Breast epithelium (tissue), 4 donors: ENCODE measurements around the gene QSOX2. TPM values are rescaled to one million over a fixed set of nuclear protein-coding genes. Genes with fewer than 3 reads are reported as not detected.

Source experiments
- DNase-seq, 2 donors: peaks; one replicate each; pipeline ENCODE4 v3.0.0-alpha.2; 2019; ENCODE audit warnings: low spot score in 2 of 2
- H3K27ac ChIP-seq, 2 donors: fragments of 200-600 bp; sonication (generic) in 1 of 2; one replicate each; pipeline ENCODE4 v1.5.1; 2016 to 2019; ENCODE audit warnings: mild to moderate bottlenecking in 1 of 2
- H3K27me3 ChIP-seq, 2 donors: fragments of 200-600 bp; sonication (generic) in 1 of 2; one replicate each; pipeline versions ENCODE4 v1.5.1 to v1.6.0; 2017 to 2019; ENCODE audit warnings: control low read depth in 1 of 2, mild to moderate bottlenecking in 1 of 2
- H3K36me3 ChIP-seq: fragments of 200-600 bp; one replicate; pipeline ENCODE4 v1.5.1; 2019
- H3K4me1 ChIP-seq, 2 donors: fragments of 200-600 bp; sonication (generic); one replicate each; pipeline ENCODE4 v1.5.1; 2016 to 2019; ENCODE audit warnings: control low read depth in 1 of 2
- H3K4me3 ChIP-seq, 3 donors: fragments of 200-600 bp; sonication (generic); 1 replicate in 2 of 3; 2 replicates in 1 of 3; pipeline ENCODE4 v1.5.1; 2016 to 2019; ENCODE audit warnings: mild to moderate bottlenecking in 3 of 3, moderate library complexity in 2 of 3
- H3K9me3 ChIP-seq, 2 donors: fragments of 200-600 bp; sonication (generic) in 1 of 2; one replicate each; pipeline ENCODE4 v1.5.1; 2016 to 2019; ENCODE audit warnings: control low read depth in 1 of 2
- POLR2A ChIP-seq: fragments of 450-650 bp; IDR thresholded peaks from one replicate; pipeline ENCODE4 v1.6.1; 2016; ENCODE audit warnings: antibody characterized with exemption, mild to moderate bottlenecking, moderate library complexity
- POLR2AphosphoS5 ChIP-seq, 3 donors: sonication (generic); formaldehyde crosslinking; IDR thresholded peaks; one replicate each; pipeline ENCODE4 v1.6.1; 2017; ENCODE audit warnings: antibody characterized with exemption in 3 of 3
- intact Hi-C: fragments of 100-400 bp; cut with DNase I; formaldehyde crosslinking; loops from one replicate; pipeline ENCODE4 v1.15.1; 2023; ENCODE audit warnings: low total_unique reads
- total RNA-seq, 3 donors: library from RNA; depleted of rRNA; stranded (reverse); fragments of >200 nt; gene quantifications; one replicate each; pipeline ENCODE4 v1.1.0, GENCODE V29; 2016
- TF ChIP-seq, protein P1 (sequence below), 3 donors: fragments of 450-650 bp; IDR thresholded peaks; one replicate each; pipeline ENCODE4 v1.5.1; 2016 to 2017; ENCODE audit warnings: antibody characterized with exemption in 3 of 3, mild to moderate bottlenecking in 3 of 3, moderate library complexity in 3 of 3

Gene QSOX2
- total RNA-seq, 3 donors from 2014 or later, result 5.6 to 8.8 (median 6.2) TPM

DNA sequence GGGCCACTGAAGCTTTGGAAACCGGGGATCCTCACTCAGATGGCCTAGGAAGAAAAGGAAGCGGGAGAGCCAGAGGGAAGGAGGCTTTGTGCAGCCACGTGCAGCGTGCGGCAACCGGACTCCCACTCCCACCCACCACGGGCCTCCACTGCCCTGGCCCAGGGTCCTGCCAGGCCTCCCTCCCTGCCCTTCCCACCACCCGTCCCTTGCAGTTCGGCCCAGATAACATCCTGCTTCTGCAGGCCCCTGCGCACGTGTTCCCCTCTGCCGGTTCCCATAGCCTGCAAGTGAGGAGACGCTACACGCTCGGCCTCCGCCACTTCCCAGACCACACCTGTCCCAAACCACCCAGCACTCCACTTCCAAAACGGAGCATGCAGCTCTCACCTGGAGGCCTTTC lies 36.4 kb downstream of the QSOX2 start:
- no peak for TF ChIP-seq POLR2AphosphoS5 (IDR thresholded peaks at IDR 0.05)
- TF ChIP-seq POLR2A, result no peak
- TF ChIP-seq, protein P1, sequence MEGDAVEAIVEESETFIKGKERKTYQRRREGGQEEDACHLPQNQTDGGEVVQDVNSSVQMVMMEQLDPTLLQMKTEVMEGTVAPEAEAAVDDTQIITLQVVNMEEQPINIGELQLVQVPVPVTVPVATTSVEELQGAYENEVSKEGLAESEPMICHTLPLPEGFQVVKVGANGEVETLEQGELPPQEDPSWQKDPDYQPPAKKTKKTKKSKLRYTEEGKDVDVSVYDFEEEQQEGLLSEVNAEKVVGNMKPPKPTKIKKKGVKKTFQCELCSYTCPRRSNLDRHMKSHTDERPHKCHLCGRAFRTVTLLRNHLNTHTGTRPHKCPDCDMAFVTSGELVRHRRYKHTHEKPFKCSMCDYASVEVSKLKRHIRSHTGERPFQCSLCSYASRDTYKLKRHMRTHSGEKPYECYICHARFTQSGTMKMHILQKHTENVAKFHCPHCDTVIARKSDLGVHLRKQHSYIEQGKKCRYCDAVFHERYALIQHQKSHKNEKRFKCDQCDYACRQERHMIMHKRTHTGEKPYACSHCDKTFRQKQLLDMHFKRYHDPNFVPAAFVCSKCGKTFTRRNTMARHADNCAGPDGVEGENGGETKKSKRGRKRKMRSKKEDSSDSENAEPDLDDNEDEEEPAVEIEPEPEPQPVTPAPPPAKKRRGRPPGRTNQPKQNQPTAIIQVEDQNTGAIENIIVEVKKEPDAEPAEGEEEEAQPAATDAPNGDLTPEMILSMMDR (IDR thresholded peaks at IDR 0.05), result no peak

DNA sequence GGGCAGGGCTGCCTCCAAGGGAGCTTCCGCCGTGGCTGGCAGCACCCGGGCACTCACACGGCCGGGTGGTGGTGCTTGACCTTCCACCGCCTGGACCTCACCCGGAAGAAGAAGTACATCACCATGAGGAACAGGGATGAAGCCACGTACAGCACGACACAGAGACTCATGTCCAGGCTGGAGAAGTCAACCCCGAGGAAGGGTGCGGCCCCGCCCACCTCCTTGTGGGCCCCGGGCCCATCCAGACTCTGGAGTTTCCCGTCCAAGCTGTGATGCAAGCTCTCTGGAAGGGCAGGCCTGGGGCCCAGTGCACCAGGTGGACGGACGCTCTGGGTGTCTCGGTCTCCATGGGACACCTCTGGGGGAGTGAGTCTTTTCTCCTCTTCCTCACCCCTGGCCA lies 36.9 kb downstream of the QSOX2 start:
- intact Hi-C loops, result no loop called here
- DNase-seq, result no peak
- no peaks in the 10 kb centered on the region for H3K4me1 ChIP-seq
- H3K4me3 ChIP-seq, result no peak overlapping the region
- no peaks in the 10 kb centered on the region for H3K9me3 ChIP-seq
- H3K27ac ChIP-seq, result no peak overlapping the region
- no peak for TF ChIP-seq POLR2AphosphoS5 (IDR thresholded peaks at IDR 0.05)
- TF ChIP-seq, protein P1 (IDR thresholded peaks at IDR 0.05), result no peak
- TF ChIP-seq POLR2A, result no peak
- H3K36me3 ChIP-seq, result no peaks in the 10 kb centered on the region
- peaks cover 8 to 21% of the 10 kb centered on the region in 2 donors for H3K27me3 ChIP-seq

More for the DNA sequence above, 36.4 kb downstream of the QSOX2 start:
- DNase-seq, result no peak
- Histone ChIP-seq H3K27me3 (peaks cover 8 to 16% of the 10 kb centered on the region in 2 donors), H3K4me1 (no peaks in the 10 kb centered on the region), H3K36me3 (no peaks in the 10 kb centered on the region), H3K9me3 (no peaks in the 10 kb centered on the region), H3K27ac (no peak overlapping the region), H3K4me3 (no peak overlapping the region)
- intact Hi-C loops, result no loop called here

GRCh38 chr9:136207616-136208015 lies 38.0 kb downstream of the QSOX2 start:
- no peak overlapping the region for H3K27ac ChIP-seq
- TF ChIP-seq, protein P1 (IDR thresholded peaks at IDR 0.05), result no peak
- TF ChIP-seq POLR2A (no peak), POLR2AphosphoS5 (IDR thresholded peaks at IDR 0.05) (no peak)
- H3K4me1 ChIP-seq, result no peaks in the 10 kb centered on the region
- DNase-seq, result no peak
- no peaks in the 10 kb centered on the region for H3K9me3 ChIP-seq
- H3K27me3 ChIP-seq, result peaks cover 11 to 30% of the 10 kb centered on the region in 2 donors
- intact Hi-C loops, result no loop called here
- H3K4me3 ChIP-seq, result no peak overlapping the region
- H3K36me3 ChIP-seq, result no peaks in the 10 kb centered on the region

- TF ChIP-seq, protein P1 (IDR thresholded peaks at IDR 0.05), result no peak
- TF ChIP-seq POLR2AphosphoS5 (IDR thresholded peaks at IDR 0.05) (no peak), POLR2A (no peak)
- Histone ChIP-seq H3K4me1 (no peaks in the 10 kb centered on the region), H3K36me3 (no peaks in the 10 kb centered on the region), H3K27ac (no peak overlapping the region), H3K9me3 (no peaks in the 10 kb centered on the region), H3K4me3 (no peak overlapping the region), H3K27me3 (peaks cover 12 to 39% of the 10 kb centered on the region in 2 donors)
- intact Hi-C loops, result no loop called here
- no peak for DNase-seq
These were observed 38.9 kb downstream of the QSOX2 start for GRCh38 chr9:136206602-136207275.

- Histone ChIP-seq H3K27ac (no peak overlapping the region), H3K36me3 (no peaks in the 10 kb centered on the region), H3K27me3 (peaks cover 14 to 50% of the 10 kb centered on the region in 2 donors), H3K9me3 (no peaks in the 10 kb centered on the region), H3K4me3 (no peak overlapping the region), H3K4me1 (no peaks in the 10 kb centered on the region)
- TF ChIP-seq, protein P1 (IDR thresholded peaks at IDR 0.05), result no peak
- TF ChIP-seq POLR2AphosphoS5 (IDR thresholded peaks at IDR 0.05) (no peak), POLR2A (no peak)
- no peak for DNase-seq
- intact Hi-C loops, result no loop called here
These were observed 40.0 kb downstream of the QSOX2 start for GRCh38 chr9:136205707-136205992.
